Erythroblast (primary cell): ENCODE measurements around the gene PRPF18.

Experiments used
- GATA1 ChIP-seq: IDR thresholded peaks from 2 replicates; pipeline ENCODE4 v1.6.1; 2011; ENCODE audit warnings: low read depth, mild to moderate bottlenecking, control low read depth, low read length, moderate library complexity
- POLR2A ChIP-seq: IDR thresholded peaks from 2 replicates; pipeline ENCODE4 v1.6.1; 2011; ENCODE audit warnings: mild to moderate bottlenecking, low read length

- TF ChIP-seq POLR2A (no peak), GATA1 (no peak)
These were observed 61.7 kb downstream of the PRPF18 start for GRCh38 chr10:13648425-13648824.
